A172 (cell line): ENCODE data around the gene MOV10. TPM values are rescaled to one million over a fixed set of nuclear protein-coding genes. Genes with fewer than 3 reads are reported as not detected.

Experiments
- DNase-seq: peaks from one replicate; pipeline ENCODE4 v3.0.0-alpha.2; 2015; ENCODE audit warnings: low spot score
- total RNA-seq: library from RNA; depleted of rRNA; stranded (reverse); fragments of >200 nt; shearing (Covaris generic); gene quantifications from 2 replicates; pipeline ENCODE4 v1.2.3, GENCODE V29; 2014

The MOV10 gene
- total RNA-seq, 1 experiment from 2014 or later: 47.3 TPM

DNA sequence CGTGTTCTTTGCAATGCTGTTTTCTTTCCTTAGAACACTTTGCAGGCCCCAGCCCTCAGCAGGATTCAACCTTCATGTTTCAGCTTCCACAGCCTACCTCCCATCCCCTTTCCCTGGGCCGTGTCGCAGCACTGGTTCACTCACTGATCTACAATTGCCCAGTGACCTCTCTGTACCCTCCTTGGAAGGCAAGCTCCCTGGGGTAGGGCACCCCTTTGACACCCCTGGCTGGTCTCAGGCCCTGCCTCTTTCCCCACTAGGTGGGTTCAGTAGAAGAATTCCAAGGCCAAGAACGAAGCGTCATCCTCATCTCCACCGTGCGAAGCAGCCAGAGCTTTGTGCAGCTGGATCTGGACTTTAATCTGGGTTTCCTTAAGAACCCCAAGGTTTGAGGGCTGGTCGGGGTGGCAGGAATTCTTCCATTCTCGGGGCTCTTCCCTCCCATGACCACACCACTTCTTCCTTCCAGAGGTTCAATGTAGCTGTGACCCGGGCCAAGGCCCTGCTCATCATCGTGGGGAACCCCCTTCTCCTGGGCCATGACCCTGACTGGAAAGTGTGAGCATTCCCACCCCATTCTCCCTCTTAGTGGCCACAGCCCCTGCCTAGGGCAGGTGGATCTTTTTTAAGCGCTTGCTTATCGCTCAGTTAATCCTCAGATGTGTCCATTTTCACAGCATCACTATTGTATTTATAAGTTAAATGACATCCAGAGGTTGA is 25.1 kb downstream of the MOV10 start:
- DNase-seq: no peak

DNA sequence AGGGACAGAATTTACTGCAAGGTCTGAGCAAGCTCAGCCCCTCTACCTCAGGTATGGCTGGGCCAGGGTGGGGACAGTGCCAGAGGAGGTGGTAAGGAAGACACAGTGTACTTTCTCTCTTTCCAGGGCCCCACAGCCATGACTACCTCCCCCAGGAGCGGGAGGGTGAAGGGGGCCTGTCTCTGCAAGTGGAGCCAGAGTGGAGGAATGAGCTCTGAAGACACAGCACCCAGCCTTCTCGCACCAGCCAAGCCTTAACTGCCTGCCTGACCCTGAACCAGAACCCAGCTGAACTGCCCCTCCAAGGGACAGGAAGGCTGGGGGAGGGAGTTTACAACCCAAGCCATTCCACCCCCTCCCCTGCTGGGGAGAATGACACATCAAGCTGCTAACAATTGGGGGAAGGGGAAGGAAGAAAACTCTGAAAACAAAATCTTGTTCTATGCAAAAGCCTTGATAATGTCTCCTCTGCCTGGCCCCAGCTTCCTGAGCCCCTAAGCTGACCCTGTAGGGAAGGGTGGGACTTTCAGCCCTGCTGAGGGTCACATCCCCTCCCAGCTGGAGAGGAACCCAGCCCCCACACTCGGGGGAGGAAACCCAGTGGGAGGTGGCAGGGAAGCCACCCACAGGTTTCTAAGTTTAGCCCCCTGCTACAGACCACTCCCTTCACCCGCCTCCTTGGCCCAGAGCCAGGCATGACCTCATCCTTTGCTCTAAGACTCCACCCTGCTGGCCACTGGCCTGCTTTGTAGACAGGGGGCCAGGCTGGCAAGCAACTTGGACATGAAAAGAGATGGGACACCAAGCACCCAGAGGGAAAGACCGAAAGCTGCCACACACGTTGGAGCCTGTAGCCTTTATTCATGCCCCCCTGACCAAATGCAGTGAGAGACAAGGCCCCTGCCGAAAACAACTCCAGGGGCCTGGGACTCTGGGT is 26.1 kb downstream of the MOV10 start:
- peak; percentile 97 for DNase-seq

DNA sequence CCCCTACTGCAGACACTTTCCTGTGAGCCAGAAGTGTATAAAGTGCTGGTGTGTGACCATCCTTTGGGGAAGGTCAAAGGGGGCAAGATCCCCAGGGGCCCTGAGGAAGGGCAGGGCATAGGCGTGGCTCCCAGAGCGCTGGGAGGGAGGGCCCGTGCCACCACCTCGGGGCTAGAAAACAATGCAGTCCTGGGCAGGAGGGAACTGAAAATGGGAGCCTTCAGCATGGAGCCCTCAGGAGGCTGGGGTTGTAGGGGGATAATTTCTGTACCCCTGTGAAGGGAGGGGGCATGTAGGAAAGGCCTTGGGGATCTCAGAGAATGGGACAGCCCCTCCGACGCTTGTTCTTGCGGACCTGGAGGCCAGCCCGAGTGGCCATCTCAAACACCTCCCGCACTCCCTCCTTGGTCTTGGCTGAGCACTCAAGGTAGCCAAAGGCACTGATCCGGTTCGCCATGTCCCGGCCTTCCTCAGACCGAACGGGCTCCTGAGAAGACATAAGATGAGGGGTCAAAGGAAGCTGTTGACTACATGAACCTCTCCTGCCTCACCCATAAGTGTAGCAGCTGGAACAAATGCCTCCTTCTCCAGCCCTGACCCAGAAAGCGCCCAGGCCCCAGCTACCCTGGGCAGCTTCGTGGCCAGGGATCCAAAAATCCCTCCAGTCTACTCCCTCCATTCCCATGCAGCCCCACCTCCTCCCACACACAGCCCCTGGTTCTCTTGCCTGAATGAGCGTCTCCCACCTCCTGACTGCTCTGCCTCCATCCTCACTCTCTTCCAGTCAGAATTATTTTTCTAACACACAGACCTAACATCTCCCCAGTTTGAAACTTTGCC is 27.0 kb downstream of the MOV10 start:
- DNase-seq: no peak

DNA sequence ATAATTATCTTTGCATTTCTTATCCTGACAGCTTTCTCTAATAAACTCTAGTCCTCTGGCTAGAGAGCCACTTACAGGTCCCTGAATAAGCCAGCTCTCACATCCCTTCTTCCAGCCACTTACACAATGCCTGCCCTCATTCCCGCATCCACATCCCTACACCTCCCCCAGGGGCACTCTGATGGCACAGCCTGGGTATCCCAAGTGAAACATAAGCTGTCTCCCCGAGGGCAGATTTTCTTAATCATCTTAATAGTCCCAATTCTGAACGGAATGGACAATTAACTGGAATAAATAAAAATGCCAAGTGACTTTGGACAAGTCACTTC is 27.6 kb downstream of the MOV10 start:
- DNase-seq: no peak

GRCh38 chr1:112702420-112703261 is 28.2 kb downstream of the MOV10 start:
- no peak for DNase-seq

GRCh38 chr1:112703706-112704105 is 29.2 kb downstream of the MOV10 start:
- DNase-seq: no peak

GRCh38 chr1:112704391-112704933 is 30.0 kb downstream of the MOV10 start:
- no peak for DNase-seq

GRCh38 chr1:112704934-112705627 is 30.6 kb downstream of the MOV10 start:
- peak; percentile 98 for DNase-seq

DNA sequence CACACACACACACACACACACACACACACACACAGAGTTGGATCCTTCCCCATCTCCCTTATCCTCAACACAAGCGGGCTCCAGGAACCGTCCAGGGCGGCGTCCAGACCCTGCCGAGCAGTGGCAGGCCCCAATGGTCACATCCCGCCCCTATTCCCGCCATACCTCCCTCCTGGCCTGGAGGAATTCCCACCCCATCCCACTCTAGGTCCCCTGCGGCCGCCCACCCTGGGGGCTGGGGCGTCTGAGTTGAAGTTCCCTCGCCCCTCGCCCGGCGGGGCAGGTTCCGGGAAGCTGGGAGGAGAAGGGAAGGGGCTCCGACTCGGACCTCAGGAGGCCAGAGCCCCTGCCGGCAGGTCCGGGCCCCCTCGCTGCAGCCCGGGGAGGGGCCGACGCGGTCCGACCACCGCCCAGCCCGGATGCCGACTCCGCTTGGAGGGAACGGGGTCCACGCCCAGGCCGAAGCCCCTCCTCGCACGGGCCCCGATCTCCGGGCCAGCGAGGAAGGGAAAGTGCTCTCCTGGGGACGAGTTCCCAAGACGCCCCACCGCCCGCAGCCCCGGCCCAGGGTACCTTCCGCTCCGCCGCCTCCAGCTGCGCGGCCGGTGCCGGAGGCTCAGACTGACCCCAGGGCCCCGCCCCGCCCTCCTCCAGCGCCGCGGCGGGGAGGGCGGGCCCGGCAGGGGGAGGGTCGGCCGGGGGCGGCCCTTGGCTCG is 32.2 kb downstream of the MOV10 start, which contains the start of gene RHOC:
TSS of gene RHOC (minus strand) at position 623 of the 716 bp plus-strand sequence. CDS start 3,328 bp downstream, outside the sequence.
- peak; percentile 36 for DNase-seq

DNA sequence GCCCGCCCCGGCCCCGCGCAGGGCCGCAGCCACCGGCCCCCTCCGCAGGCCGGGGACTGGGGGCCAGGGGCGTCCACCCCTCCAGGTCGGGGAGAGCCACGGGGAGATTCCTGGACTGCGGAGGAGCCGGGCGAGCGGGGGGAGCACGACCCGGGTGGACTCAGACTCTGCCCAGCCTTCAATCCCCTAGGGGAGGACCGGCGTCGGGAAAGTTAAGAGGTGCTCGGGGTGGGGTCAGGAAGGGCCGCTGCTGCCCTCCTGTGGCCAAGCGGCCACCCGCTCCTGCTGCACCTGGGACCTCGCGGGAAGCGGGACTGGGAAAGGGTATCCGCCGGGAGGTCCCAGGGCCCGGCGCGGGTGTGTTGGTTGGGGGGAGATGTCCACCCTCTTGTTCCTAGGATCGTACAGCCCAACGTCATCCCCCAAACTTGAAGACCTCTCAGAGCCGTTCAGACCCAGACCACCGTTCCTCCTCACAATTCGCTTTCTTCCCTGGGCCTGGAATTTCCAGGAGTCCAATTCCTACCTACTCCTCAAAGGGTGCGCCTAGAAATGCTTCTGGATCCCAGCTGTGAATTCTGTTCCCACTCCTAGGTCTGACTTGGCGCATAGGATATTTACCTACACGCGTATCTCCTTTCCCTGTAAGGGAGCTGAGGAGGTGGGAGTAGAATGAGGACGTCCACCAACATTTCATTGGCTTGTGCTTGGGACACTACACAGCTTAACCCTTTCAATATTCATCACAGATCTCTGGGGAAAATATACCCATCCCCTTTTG is 33.0 kb downstream of the MOV10 start:
- DNase-seq: peak; percentile 82

GRCh38 chr1:112708002-112708448 is 33.6 kb downstream of the MOV10 start:
- no peak for DNase-seq

- no peak for DNase-seq
Observed at GRCh38 chr1:112708489-112708888, 34.0 kb downstream of the MOV10 start.

GRCh38 chr1:112710159-112710558 is 35.7 kb downstream of the MOV10 start:
- no peak for DNase-seq

DNA sequence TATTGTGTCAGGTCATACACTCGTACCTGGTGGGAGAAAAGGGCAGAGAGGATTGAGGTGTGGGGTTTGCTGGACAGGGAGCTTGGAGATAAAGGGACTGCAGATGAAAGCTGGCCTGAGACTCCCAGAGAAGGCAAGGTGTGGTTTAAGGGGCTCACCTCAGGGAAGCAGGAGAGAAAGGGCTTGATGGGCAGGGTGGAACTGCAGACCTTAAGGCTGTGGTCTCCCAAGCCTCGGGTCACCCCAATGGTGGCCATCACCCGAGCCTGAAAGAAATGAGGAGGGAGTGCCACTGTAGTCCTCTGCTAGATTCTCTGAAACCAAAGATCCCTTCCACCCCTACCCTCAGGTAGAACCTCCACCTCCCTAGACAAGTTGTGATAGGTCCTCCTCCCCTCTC is 36.1 kb downstream of the MOV10 start:
- no peak for DNase-seq

- DNase-seq: no peak
Observed at GRCh38 chr1:112711041-112711440, 36.6 kb downstream of the MOV10 start.

DNA sequence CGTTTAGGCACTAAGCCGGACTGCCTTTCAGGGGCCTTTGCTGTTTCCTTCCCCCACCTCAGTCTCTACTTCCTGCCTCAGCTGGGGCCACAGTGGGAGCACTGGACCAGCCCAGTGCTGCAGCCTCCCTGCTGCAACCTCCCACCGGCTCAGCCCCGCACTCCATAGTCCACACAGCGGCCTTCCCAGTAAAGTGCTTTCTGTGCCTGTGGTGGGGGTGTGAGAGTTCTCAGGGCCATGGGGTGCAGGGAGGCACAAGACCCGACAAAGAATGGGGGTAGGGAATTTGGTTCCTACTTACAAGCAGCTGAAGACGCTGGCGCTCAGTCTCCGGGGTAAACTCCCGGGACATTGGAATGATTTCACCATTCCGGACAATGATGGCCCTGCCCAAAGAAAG is 37.2 kb downstream of the MOV10 start:
- DNase-seq: no peak

DNA sequence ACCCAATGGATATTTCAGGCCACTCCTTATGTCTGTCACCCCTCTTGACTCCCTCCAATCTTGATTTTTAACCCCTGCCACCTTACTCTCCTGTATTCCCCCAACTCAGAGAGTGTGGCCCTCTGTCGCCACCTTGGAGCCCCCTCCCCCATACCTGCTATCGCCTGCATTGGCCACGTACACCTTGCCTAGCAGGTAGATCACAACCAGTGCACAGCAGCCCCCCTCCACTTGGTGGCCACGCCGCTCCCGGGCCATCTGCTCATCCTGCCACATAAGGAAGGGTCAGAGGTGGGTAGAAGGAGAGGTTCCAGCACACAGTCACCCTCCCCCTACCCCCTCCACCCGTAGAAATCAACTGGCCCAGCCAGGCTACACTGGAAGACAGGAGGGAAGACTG is 37.7 kb downstream of the MOV10 start:
- no peak for DNase-seq

DNA sequence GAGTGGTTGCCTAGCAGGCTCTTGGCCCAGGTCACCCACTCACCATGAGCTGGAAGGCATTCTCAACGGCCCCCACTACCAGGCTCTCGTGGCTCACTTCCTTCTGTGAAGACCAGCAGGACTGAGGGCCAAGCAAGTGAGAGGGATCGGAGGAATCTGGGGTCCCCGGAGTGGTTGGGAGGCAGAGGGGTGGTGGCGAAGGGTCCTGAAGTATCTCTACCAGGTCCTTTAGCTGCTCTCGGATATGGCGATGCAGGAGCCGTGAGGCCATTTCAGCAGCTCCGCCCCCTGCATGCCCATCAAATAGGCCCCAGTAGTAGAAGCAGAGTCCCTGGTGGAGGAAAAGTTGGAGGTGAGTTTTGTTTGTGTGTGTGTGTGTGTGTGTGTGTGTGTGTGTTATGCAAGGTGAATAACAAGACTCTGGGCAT is 38.3 kb downstream of the MOV10 start:
- DNase-seq: no peak
